Activated CD4-positive, alpha-beta memory T cell treated with anti-CD3 and anti-CD28 coated beads, Interleukin-2, amount 10 ng/mL, durations not matched to agents 7 days and 5 days (primary cell): Measurements from ENCODE around the gene NKD1. TPM values are rescaled to one million over a fixed set of nuclear protein-coding genes. Genes with fewer than 3 reads are reported as not detected.
"Not testable (repeated sequence)": the region's sequence is repeated elsewhere in the genome, so short reads cannot be mapped to it uniquely, and the experiment has no call there.

Source experiments
- CTCF ChIA-PET: fragments of 350-600 bp; sonication (Branson Sonifier 250); formaldehyde crosslinking; loops from one replicate; lab custom pipeline; 2021; ENCODE audit warnings: antibody characterized with exemption, inconsistent platforms; lab: Charles Lee
- POLR2A ChIA-PET: fragments of 350-600 bp; sonication (Branson Sonifier 250); formaldehyde crosslinking; loops from one replicate; lab custom pipeline; 2021; ENCODE audit warnings: antibody characterized with exemption; lab: Charles Lee
- DNase-seq: peaks from one replicate; pipeline ENCODE4 v3.0.0-alpha.2; 2020
- H3K27ac Mint-ChIP-seq: one replicate; pipeline ENCODE4 v1.8.0; 2021; ENCODE audit warnings: mild to moderate bottlenecking, mixed read lengths
- H3K27me3 Mint-ChIP-seq: one replicate; pipeline ENCODE4 v1.8.0; 2021; ENCODE audit warnings: mixed read lengths
- H3K36me3 Mint-ChIP-seq: one replicate; pipeline ENCODE4 v1.8.0; 2021; ENCODE audit warnings: low read depth, mixed read lengths
- H3K4me1 Mint-ChIP-seq: one replicate; pipeline ENCODE4 v1.8.0; 2021; ENCODE audit warnings: mixed read lengths
- H3K4me3 Mint-ChIP-seq: one replicate; pipeline ENCODE4 v1.8.0; 2021; ENCODE audit warnings: mild to moderate bottlenecking, mixed read lengths
- H3K9me3 Mint-ChIP-seq: one replicate; pipeline ENCODE4 v1.8.0; 2021; ENCODE audit warnings: mixed read lengths
- total RNA-seq, 2 experiments: library from RNA; stranded (reverse); gene quantifications; one replicate each; pipeline ENCODE4 v1.2.3, GENCODE V29; 2021

NKD1 gene
- total RNA-seq, 2 experiments from 2014 or later: 0.95 to 1.9 TPM

GRCh38 chr16:50573279-50573678, 25.1 kb downstream of the NKD1 start:
- H3K27ac Mint-ChIP-seq: no peak overlapping the region
- no peaks in the 10 kb centered on the region for H3K4me1 Mint-ChIP-seq
- H3K36me3 Mint-ChIP-seq: no peaks in the 10 kb centered on the region
- CTCF ChIA-PET: interaction anchor here (1.2 kb wide), 1 partner anchor 92 kb away, joined by 3 read pairs; no protein-coding TSS in a partner anchor
- POLR2A ChIA-PET: interaction anchor here (0.6 kb wide), 1 partner anchor 14 kb away, joined by 3 read pairs; no protein-coding TSS in a partner anchor
- H3K27me3 Mint-ChIP-seq: no peaks in the 10 kb centered on the region
- H3K4me3 Mint-ChIP-seq: no peak overlapping the region
- DNase-seq: no peak
- H3K9me3 Mint-ChIP-seq: no peaks in the 10 kb centered on the region

GRCh38 chr16:50573947-50574744, 25.9 kb downstream of the NKD1 start:
- Mint-ChIP-seq H3K4me1 (no peaks in the 10 kb centered on the region), H3K9me3 (no peaks in the 10 kb centered on the region), H3K27ac (no peak overlapping the region), H3K4me3 (no peak overlapping the region), H3K27me3 (no peaks in the 10 kb centered on the region), H3K36me3 (no peaks in the 10 kb centered on the region)
- CTCF ChIA-PET: interaction anchor here (1.2 kb wide), 1 partner anchor 91 kb away, joined by 3 read pairs; no protein-coding TSS in a partner anchor
- DNase-seq: no peak
- POLR2A ChIA-PET: no interaction called here

- POLR2A ChIA-PET: no interaction called here
- Mint-ChIP-seq H3K4me3 (no peak overlapping the region), H3K27ac (no peak overlapping the region), H3K27me3 (no peaks in the 10 kb centered on the region), H3K9me3 (no peaks in the 10 kb centered on the region), H3K4me1 (no peaks in the 10 kb centered on the region), H3K36me3 (no peaks in the 10 kb centered on the region)
- no peak for DNase-seq
- CTCF ChIA-PET: no interaction called here
These were observed 26.5 kb downstream of the NKD1 start for GRCh38 chr16:50574745-50575136.

GRCh38 chr16:50575743-50576142, 27.5 kb downstream of the NKD1 start:
- Mint-ChIP-seq H3K36me3 (no peaks in the 10 kb centered on the region), H3K4me1 (no peaks in the 10 kb centered on the region), H3K27me3 (no peaks in the 10 kb centered on the region), H3K9me3 (no peaks in the 10 kb centered on the region), H3K4me3 (no peak overlapping the region), H3K27ac (no peak overlapping the region)
- CTCF ChIA-PET: no interaction called here
- DNase-seq: no peak
- POLR2A ChIA-PET: no interaction called here

- CTCF ChIA-PET: no interaction called here
- H3K4me1 Mint-ChIP-seq: no peaks in the 10 kb centered on the region
- H3K27me3 Mint-ChIP-seq: no peaks in the 10 kb centered on the region
- H3K36me3 Mint-ChIP-seq: no peaks in the 10 kb centered on the region
- H3K9me3 Mint-ChIP-seq: no peaks in the 10 kb centered on the region
- POLR2A ChIA-PET: no interaction called here
- no peak overlapping the region for H3K4me3 Mint-ChIP-seq
- no peak for DNase-seq
- H3K27ac Mint-ChIP-seq: no peak overlapping the region
These were observed 28.4 kb downstream of the NKD1 start for GRCh38 chr16:50576403-50577113.

GRCh38 chr16:50578137-50578536, 29.9 kb downstream of the NKD1 start:
- H3K9me3 Mint-ChIP-seq: no peaks in the 10 kb centered on the region
- no peak for DNase-seq
- no peaks in the 10 kb centered on the region for H3K4me1 Mint-ChIP-seq
- H3K27me3 Mint-ChIP-seq: no peaks in the 10 kb centered on the region
- H3K27ac Mint-ChIP-seq: no peak overlapping the region
- no peak overlapping the region for H3K4me3 Mint-ChIP-seq
- H3K36me3 Mint-ChIP-seq: no peaks in the 10 kb centered on the region
- CTCF ChIA-PET: no interaction called here
- POLR2A ChIA-PET: no interaction called here

GRCh38 chr16:50579373-50579772, 31.2 kb downstream of the NKD1 start:
- CTCF ChIA-PET, POLR2A ChIA-PET: not testable (repeated sequence)

GRCh38 chr16:50580180-50580798, 32.1 kb downstream of the NKD1 start:
- H3K27me3 Mint-ChIP-seq: no peaks in the 10 kb centered on the region
- no peak for DNase-seq
- ChIA-PET CTCF (interaction anchor here (0.6 kb wide), 1 partner anchor 180 kb away, joined by 3 read pairs; no protein-coding TSS in a partner anchor), POLR2A (no interaction called here)
- no peak overlapping the region for H3K4me3 Mint-ChIP-seq
- peaks cover 9% of the 10 kb centered on the region for H3K4me1 Mint-ChIP-seq
- H3K27ac Mint-ChIP-seq: no peak overlapping the region
- H3K36me3 Mint-ChIP-seq: no peaks in the 10 kb centered on the region
- no peaks in the 10 kb centered on the region for H3K9me3 Mint-ChIP-seq

More at GRCh38 chr16:50579373-50579772, 31.2 kb downstream of the NKD1 start:
- H3K27ac Mint-ChIP-seq, H3K4me1 Mint-ChIP-seq, H3K36me3 Mint-ChIP-seq, H3K4me3 Mint-ChIP-seq, DNase-seq, H3K27me3 Mint-ChIP-seq, H3K9me3 Mint-ChIP-seq: not testable (repeated sequence)

- Mint-ChIP-seq H3K4me1 (peaks cover 9% of the 10 kb centered on the region), H3K9me3 (no peaks in the 10 kb centered on the region), H3K4me3 (no peak overlapping the region), H3K36me3 (no peaks in the 10 kb centered on the region), H3K27ac (no peak overlapping the region), H3K27me3 (no peaks in the 10 kb centered on the region)
- POLR2A ChIA-PET: no interaction called here
- DNase-seq: no peak
- CTCF ChIA-PET: no interaction called here
These were observed 33.6 kb downstream of the NKD1 start for GRCh38 chr16:50581845-50582244.

- no peak overlapping the region for H3K27ac Mint-ChIP-seq
- POLR2A ChIA-PET: no interaction called here
- no peaks in the 10 kb centered on the region for H3K27me3 Mint-ChIP-seq
- DNase-seq: no peak
- peaks cover 9% of the 10 kb centered on the region for H3K4me1 Mint-ChIP-seq
- no peak overlapping the region for H3K4me3 Mint-ChIP-seq
- no peaks in the 10 kb centered on the region for H3K36me3 Mint-ChIP-seq
- H3K9me3 Mint-ChIP-seq: no peaks in the 10 kb centered on the region
- CTCF ChIA-PET: no interaction called here
These were observed 35.0 kb downstream of the NKD1 start for GRCh38 chr16:50583211-50583610.

GRCh38 chr16:50584033-50584722, 36.0 kb downstream of the NKD1 start:
- no peak for DNase-seq
- Mint-ChIP-seq H3K4me1 (peaks cover 14% of the 10 kb centered on the region), H3K4me3 (no peak overlapping the region), H3K27ac (no peak overlapping the region), H3K9me3 (no peaks in the 10 kb centered on the region), H3K27me3 (no peaks in the 10 kb centered on the region), H3K36me3 (peaks cover 4% of the 10 kb centered on the region)
- ChIA-PET CTCF (no interaction called here), POLR2A (interaction anchor here (0.5 kb wide), 1 partner anchor 17 kb away, joined by 4 read pairs; no protein-coding TSS in a partner anchor)

- Mint-ChIP-seq H3K36me3 (peaks cover 4% of the 10 kb centered on the region), H3K27ac (no peak overlapping the region), H3K27me3 (no peaks in the 10 kb centered on the region), H3K4me1 (peaks cover 22% of the 10 kb centered on the region), H3K9me3 (no peaks in the 10 kb centered on the region), H3K4me3 (no peak overlapping the region)
- CTCF ChIA-PET: no interaction called here
- DNase-seq: no peak
- POLR2A ChIA-PET: interaction anchor here (0.7 kb wide), 1 partner anchor 519 kb away, joined by 3 read pairs; the partner anchor contains the start of gene HEATR3
These were observed 37.2 kb downstream of the NKD1 start for GRCh38 chr16:50585331-50585776.
